ENCODE data around the gene OR8S1. TPM values are rescaled to one million over a fixed set of nuclear protein-coding genes. Genes with fewer than 3 reads are reported as not detected.

OR8S1 gene
- total RNA-seq, 6 experiments from 2014 or later, result not detected

Other genes with a start within 250 kb of the OR8S1 start
- gene ZNF641, start 174.7 kb upstream of the OR8S1 start, total RNA-seq, result 1 to 10 TPM; 6.5 to 8.4 (median 7.2) TPM
- gene ANP32D, start 53.1 kb upstream of the OR8S1 start, total RNA-seq, result not detected
- gene C12orf54, start 43.1 kb upstream of the OR8S1 start, total RNA-seq, result not detected
- not detected for gene LALBA, start 44.4 kb downstream of the OR8S1 start, total RNA-seq
- 10 to 100 TPM in 3 of 6 experiments, 1 to 10 TPM in 3; 6.4 to 24.3 (median 12.0) TPM for gene KANSL2, start 156.6 kb downstream of the OR8S1 start, total RNA-seq
- 10 to 100 TPM; 10.7 to 18.9 (median 13.9) TPM for gene CCNT1, start 191.1 kb downstream of the OR8S1 start, total RNA-seq